DOHH2 (cell line): Measurements from ENCODE around the gene ZNF557.

Source experiments
- EZH2phosphoT487 ChIP-seq: fragments of 200-600 bp; sonication (generic); IDR thresholded peaks from 2 replicates; pipeline ENCODE4 v1.6.1; 2017; ENCODE audit warnings: borderline replicate concordance, mild to moderate bottlenecking, antibody characterized with exemption, low read length, moderate library complexity, mixed read lengths
- TF ChIP-seq, protein P1 (sequence below): fragments of 200-600 bp; sonication (generic); IDR thresholded peaks from one replicate; pipeline ENCODE4 v1.5.1; 2014; ENCODE audit warnings: antibody characterized with exemption, mild to moderate bottlenecking, low read depth, low read length; ENCODE audit not compliant: poor library complexity, severe bottlenecking

- TF ChIP-seq, protein P1, sequence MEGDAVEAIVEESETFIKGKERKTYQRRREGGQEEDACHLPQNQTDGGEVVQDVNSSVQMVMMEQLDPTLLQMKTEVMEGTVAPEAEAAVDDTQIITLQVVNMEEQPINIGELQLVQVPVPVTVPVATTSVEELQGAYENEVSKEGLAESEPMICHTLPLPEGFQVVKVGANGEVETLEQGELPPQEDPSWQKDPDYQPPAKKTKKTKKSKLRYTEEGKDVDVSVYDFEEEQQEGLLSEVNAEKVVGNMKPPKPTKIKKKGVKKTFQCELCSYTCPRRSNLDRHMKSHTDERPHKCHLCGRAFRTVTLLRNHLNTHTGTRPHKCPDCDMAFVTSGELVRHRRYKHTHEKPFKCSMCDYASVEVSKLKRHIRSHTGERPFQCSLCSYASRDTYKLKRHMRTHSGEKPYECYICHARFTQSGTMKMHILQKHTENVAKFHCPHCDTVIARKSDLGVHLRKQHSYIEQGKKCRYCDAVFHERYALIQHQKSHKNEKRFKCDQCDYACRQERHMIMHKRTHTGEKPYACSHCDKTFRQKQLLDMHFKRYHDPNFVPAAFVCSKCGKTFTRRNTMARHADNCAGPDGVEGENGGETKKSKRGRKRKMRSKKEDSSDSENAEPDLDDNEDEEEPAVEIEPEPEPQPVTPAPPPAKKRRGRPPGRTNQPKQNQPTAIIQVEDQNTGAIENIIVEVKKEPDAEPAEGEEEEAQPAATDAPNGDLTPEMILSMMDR = no peak
- no peak for TF ChIP-seq EZH2phosphoT487
These were observed 5.3 kb downstream of the ZNF557 start for GRCh38 chr19:7074705-7075282.
